Hepatocyte (in vitro differentiated cells): Measurements from ENCODE around the gene SHC1.

Experiments
- EZH2 ChIP-seq: fragments of 200-600 bp; sonication (generic); IDR thresholded peaks from 2 replicates; pipeline ENCODE4 v1.6.1; 2016; ENCODE audit warnings: antibody characterized with exemption, mild to moderate bottlenecking, borderline replicate concordance
- EZH2phosphoT487 ChIP-seq: fragments of 200-600 bp; sonication (generic); IDR thresholded peaks from one replicate; pipeline ENCODE4 v1.6.1; 2018; ENCODE audit warnings: antibody characterized with exemption, mild to moderate bottlenecking, low read depth, moderate library complexity; ENCODE audit not compliant: unreplicated experiment, severe bottlenecking
- TF ChIP-seq, protein P1 (sequence below): fragments of 200-600 bp; sonication (generic); IDR thresholded peaks from 2 replicates; pipeline ENCODE4 v1.5.1; 2016; ENCODE audit warnings: antibody characterized with exemption, mild to moderate bottlenecking; ENCODE audit not compliant: poor library complexity

DNA sequence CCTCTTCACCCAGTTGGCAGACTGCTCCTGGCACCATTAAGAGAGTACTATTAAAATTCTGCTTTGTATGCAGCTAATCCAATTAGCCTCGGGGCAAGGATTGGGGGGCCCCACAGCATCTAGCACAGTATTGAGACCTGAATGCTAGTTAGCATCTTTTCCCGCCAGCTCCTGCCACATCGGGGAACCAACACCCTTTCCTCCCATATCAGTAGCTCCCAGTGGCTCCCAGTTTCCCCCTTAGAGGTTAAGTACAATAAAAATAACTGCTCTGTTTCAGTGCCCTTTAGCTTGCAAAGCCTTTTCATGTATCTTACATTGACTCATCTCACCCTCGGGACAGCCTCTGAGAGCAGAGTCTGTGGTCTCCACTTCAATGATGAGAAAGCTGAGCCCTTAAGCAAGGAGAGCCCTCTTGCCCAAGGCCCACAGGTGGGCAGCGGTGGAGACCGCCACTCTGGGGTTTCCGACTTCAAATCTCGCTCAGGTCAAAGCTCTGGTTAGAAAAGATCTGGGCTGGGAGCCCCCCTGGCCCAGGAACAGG, 29.8 kb downstream of the SHC1 start:
- TF ChIP-seq, protein P1, sequence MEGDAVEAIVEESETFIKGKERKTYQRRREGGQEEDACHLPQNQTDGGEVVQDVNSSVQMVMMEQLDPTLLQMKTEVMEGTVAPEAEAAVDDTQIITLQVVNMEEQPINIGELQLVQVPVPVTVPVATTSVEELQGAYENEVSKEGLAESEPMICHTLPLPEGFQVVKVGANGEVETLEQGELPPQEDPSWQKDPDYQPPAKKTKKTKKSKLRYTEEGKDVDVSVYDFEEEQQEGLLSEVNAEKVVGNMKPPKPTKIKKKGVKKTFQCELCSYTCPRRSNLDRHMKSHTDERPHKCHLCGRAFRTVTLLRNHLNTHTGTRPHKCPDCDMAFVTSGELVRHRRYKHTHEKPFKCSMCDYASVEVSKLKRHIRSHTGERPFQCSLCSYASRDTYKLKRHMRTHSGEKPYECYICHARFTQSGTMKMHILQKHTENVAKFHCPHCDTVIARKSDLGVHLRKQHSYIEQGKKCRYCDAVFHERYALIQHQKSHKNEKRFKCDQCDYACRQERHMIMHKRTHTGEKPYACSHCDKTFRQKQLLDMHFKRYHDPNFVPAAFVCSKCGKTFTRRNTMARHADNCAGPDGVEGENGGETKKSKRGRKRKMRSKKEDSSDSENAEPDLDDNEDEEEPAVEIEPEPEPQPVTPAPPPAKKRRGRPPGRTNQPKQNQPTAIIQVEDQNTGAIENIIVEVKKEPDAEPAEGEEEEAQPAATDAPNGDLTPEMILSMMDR, result no peak
- TF ChIP-seq EZH2phosphoT487, result no peak
- no peak for TF ChIP-seq EZH2
